ENCODE measurements around the gene PACS2. TPM values are rescaled to one million over a fixed set of nuclear protein-coding genes. Genes with fewer than 3 reads are reported as not detected.

The PACS2 gene
- polyA plus RNA-seq, 1 of the 3 experiments (the other 2 are of a cell fraction): 42.7 TPM

DNA sequence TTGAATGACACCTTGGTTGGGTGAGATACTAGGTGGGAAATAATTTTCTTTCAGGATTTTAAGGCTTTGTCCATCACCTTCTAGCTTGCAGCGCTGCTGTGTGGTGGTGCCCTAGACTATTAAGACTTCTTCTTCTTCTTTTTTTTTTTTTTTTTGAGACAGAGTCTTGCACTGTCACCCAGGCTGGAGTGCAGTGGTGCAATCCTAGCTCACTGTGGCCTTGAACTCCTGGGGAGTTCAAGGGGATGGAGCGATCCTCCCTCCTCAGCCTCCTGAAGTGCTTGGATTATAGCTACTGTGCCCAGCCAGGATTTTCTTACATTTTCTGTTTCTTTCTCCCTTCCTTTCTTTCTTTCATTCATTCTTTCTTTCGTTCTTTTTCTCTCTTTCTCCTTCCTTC, 94.8 kb downstream of the PACS2 start:
- no peak overlapping the region for H2AFZ ChIP-seq (ENCODE audit: low read depth)
- peaks cover 0 to 12% of the 10 kb centered on the region in 2 experiments; a peak in 1 of 4 replicates for H3K4me1 ChIP-seq (ENCODE audit: control insufficient read depth in 1 of 2, insufficient read depth in 2 of 2, low read depth in 1 of 2, low read length in 1 of 2)
- H3F3A ChIP-seq (replicated peaks; ENCODE audit: insufficient read depth): peaks cover 7% of the 10 kb centered on the region
- H3K9me3 ChIP-seq: no peaks in the 10 kb centered on the region
- H3K27ac ChIP-seq (ENCODE audit: low read depth in 2 of 2, low read length in 1 of 2): no peak overlapping the region
- no peaks in the 10 kb centered on the region for H3K9me2 ChIP-seq
- ChIA-PET POLR2A (no interaction called here), CTCF (interaction anchor here (0.8 kb wide), 1 partner anchor 39 kb away, joined by 3 read pairs; no protein-coding TSS in a partner anchor)
- H3K4me2 ChIP-seq: no peak overlapping the region
- H3K27me3 ChIP-seq (ENCODE audit: insufficient read depth): no peaks in the 10 kb centered on the region
- no peak overlapping the region for H3K9ac ChIP-seq
- DNase-seq: no peak
- H3K4me3 ChIP-seq (ENCODE audit: low read depth in 2 of 2, low read length in 1 of 2): no peak overlapping the region
- WGBS (ENCODE audit: low lambda C conversion rate): 89% methylated on average over 3 of the region's 3 CpGs
- no peaks in the 10 kb centered on the region for H3K79me2 ChIP-seq (ENCODE audit: insufficient read depth)
- no peaks in the 10 kb centered on the region for H4K20me1 ChIP-seq (ENCODE audit: insufficient read depth)
- H3K36me3 ChIP-seq (replicated peaks in 1 of 2; ENCODE audit: control insufficient read depth in 1 of 2, insufficient read depth in 2 of 2, low read length in 1 of 2): no peaks in the 10 kb centered on the region
- no peak for TF ChIP-seq NRF1 (IDR thresholded peaks at IDR 0.05; ENCODE audit: low read depth, low read length)

GRCh38 chr14:105410642-105411016, 96.1 kb downstream of the PACS2 start:
- no peak for DNase-seq
- H3K9me3 ChIP-seq: no peaks in the 10 kb centered on the region
- H3K79me2 ChIP-seq (ENCODE audit: insufficient read depth): no peaks in the 10 kb centered on the region
- H3K9me2 ChIP-seq: no peaks in the 10 kb centered on the region
- 71% methylated on average over 5 of the region's 5 CpGs for WGBS (ENCODE audit: low lambda C conversion rate)
- TF ChIP-seq, protein P1, sequence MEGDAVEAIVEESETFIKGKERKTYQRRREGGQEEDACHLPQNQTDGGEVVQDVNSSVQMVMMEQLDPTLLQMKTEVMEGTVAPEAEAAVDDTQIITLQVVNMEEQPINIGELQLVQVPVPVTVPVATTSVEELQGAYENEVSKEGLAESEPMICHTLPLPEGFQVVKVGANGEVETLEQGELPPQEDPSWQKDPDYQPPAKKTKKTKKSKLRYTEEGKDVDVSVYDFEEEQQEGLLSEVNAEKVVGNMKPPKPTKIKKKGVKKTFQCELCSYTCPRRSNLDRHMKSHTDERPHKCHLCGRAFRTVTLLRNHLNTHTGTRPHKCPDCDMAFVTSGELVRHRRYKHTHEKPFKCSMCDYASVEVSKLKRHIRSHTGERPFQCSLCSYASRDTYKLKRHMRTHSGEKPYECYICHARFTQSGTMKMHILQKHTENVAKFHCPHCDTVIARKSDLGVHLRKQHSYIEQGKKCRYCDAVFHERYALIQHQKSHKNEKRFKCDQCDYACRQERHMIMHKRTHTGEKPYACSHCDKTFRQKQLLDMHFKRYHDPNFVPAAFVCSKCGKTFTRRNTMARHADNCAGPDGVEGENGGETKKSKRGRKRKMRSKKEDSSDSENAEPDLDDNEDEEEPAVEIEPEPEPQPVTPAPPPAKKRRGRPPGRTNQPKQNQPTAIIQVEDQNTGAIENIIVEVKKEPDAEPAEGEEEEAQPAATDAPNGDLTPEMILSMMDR (IDR thresholded peaks at IDR 0.05): no peak
- no peak for TF ChIP-seq IRF3 (IDR thresholded peaks at IDR 0.05; ENCODE audit: low read depth, low read length)
- no peak for TF ChIP-seq NRF1 (IDR thresholded peaks at IDR 0.05; ENCODE audit: low read depth, low read length)
- ChIA-PET CTCF (interaction anchor here (1.0 to 4.1 kb wide), 4 partner anchors 12 to 79 kb away, joined by 3 to 18 read pairs (median 8); no protein-coding TSS in a partner anchor), POLR2A (interaction anchor here (2.0 kb wide), 1 partner anchor 12 kb away, joined by 8 read pairs; the partner anchor contains the start of gene TEX22)
- 0 out of 2 replicates have a peak overlapping the region, but pooled peaks have one; percentile 44 for H3K4me2 ChIP-seq
- no peaks in the 10 kb centered on the region for H3K36me3 ChIP-seq (replicated peaks in 1 of 2; ENCODE audit: control insufficient read depth in 1 of 2, insufficient read depth in 2 of 2, low read length in 1 of 2)
- no peak overlapping the region for H3K9ac ChIP-seq
- H3K27me3 ChIP-seq (ENCODE audit: insufficient read depth): no peaks in the 10 kb centered on the region
- H3K4me3 ChIP-seq (ENCODE audit: low read depth in 2 of 2, low read length in 1 of 2): no peak overlapping the region; a peak in 1 of 4 replicates
- no peak overlapping the region for H2AFZ ChIP-seq (ENCODE audit: low read depth)
- peaks cover 12% of the 10 kb centered on the region for H3F3A ChIP-seq (replicated peaks; ENCODE audit: insufficient read depth)
- H3K27ac ChIP-seq (ENCODE audit: low read depth in 2 of 2, low read length in 1 of 2): no peak overlapping the region
- H4K20me1 ChIP-seq (ENCODE audit: insufficient read depth): no peaks in the 10 kb centered on the region
- peaks cover 0 to 17% of the 10 kb centered on the region in 2 experiments; a peak in 1 of 4 replicates for H3K4me1 ChIP-seq (ENCODE audit: control insufficient read depth in 1 of 2, insufficient read depth in 2 of 2, low read depth in 1 of 2, low read length in 1 of 2)

GRCh38 chr14:105411017-105411941, 96.7 kb downstream of the PACS2 start:
- CTCF ChIA-PET: interaction anchor here (0.8 to 4.1 kb wide), 6 partner anchors 12 to 79 kb away, joined by 3 to 18 read pairs (median 3); no protein-coding TSS in a partner anchor
- TF ChIP-seq FOXJ3 (CRISPR knock-in tag; IDR thresholded peaks at IDR 0.05) (no peak), MEF2A (IDR thresholded peaks at IDR 0.05; ENCODE audit: borderline replicate concordance, low read depth) (no peak), POLR2AphosphoS5 (IDR thresholded peaks at IDR 0.05; ENCODE audit: low read depth, low read length) (no peak), NFIC (IDR thresholded peaks at IDR 0.05; ENCODE audit: borderline replicate concordance) (no peak), MAX (IDR thresholded peaks at IDR 0.05; ENCODE audit: low read depth) (no peak), TEAD4 (IDR thresholded peaks at IDR 0.05; ENCODE audit: borderline replicate concordance, insufficient read depth) (no peak), GATA2 (CRISPR knock-in tag; IDR thresholded peaks at IDR 0.05) (no peak), NRF1 (IDR thresholded peaks at IDR 0.05; ENCODE audit: low read depth, low read length) (no peak)
- TF ChIP-seq, protein P2, sequence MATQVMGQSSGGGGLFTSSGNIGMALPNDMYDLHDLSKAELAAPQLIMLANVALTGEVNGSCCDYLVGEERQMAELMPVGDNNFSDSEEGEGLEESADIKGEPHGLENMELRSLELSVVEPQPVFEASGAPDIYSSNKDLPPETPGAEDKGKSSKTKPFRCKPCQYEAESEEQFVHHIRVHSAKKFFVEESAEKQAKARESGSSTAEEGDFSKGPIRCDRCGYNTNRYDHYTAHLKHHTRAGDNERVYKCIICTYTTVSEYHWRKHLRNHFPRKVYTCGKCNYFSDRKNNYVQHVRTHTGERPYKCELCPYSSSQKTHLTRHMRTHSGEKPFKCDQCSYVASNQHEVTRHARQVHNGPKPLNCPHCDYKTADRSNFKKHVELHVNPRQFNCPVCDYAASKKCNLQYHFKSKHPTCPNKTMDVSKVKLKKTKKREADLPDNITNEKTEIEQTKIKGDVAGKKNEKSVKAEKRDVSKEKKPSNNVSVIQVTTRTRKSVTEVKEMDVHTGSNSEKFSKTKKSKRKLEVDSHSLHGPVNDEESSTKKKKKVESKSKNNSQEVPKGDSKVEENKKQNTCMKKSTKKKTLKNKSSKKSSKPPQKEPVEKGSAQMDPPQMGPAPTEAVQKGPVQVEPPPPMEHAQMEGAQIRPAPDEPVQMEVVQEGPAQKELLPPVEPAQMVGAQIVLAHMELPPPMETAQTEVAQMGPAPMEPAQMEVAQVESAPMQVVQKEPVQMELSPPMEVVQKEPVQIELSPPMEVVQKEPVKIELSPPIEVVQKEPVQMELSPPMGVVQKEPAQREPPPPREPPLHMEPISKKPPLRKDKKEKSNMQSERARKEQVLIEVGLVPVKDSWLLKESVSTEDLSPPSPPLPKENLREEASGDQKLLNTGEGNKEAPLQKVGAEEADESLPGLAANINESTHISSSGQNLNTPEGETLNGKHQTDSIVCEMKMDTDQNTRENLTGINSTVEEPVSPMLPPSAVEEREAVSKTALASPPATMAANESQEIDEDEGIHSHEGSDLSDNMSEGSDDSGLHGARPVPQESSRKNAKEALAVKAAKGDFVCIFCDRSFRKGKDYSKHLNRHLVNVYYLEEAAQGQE (IDR thresholded peaks at IDR 0.05; ENCODE audit: low read depth, low read length): no peak

More at GRCh38 chr14:105411017-105411941, 96.7 kb downstream of the PACS2 start:
- H3K79me2 ChIP-seq (ENCODE audit: insufficient read depth): no peaks in the 10 kb centered on the region
- H3K4me2 ChIP-seq: peak overlapping the region; percentile 44; the same call in 1 of the 2 replicates
- peak; percentile 95 for DNase-seq
- no peak overlapping the region for H2AFZ ChIP-seq (ENCODE audit: low read depth)
- H4K20me1 ChIP-seq (ENCODE audit: insufficient read depth): no peaks in the 10 kb centered on the region
- 79% methylated on average over 30 of the region's 86 CpGs for WGBS (ENCODE audit: low lambda C conversion rate)
- no peak overlapping the region for H3K27ac ChIP-seq (ENCODE audit: low read depth in 2 of 2, low read length in 1 of 2)
- peak overlapping the region in 1 of 2 experiments; percentile 23; a peak in 2 of 4 replicates for H3K4me3 ChIP-seq (ENCODE audit: low read depth in 2 of 2, low read length in 1 of 2)
- H3K9me2 ChIP-seq: no peaks in the 10 kb centered on the region
- H3F3A ChIP-seq (replicated peaks; ENCODE audit: insufficient read depth): peaks cover 13% of the 10 kb centered on the region
- H3K4me1 ChIP-seq (ENCODE audit: control insufficient read depth in 1 of 2, insufficient read depth in 2 of 2, low read depth in 1 of 2, low read length in 1 of 2): peaks cover 0 to 18% of the 10 kb centered on the region in 2 experiments; a peak in 1 of 4 replicates
- H3K27me3 ChIP-seq (ENCODE audit: insufficient read depth): no peaks in the 10 kb centered on the region
- H3K36me3 ChIP-seq (replicated peaks in 1 of 2; ENCODE audit: control insufficient read depth in 1 of 2, insufficient read depth in 2 of 2, low read length in 1 of 2): no peaks in the 10 kb centered on the region
- no peak overlapping the region for H3K9ac ChIP-seq
- no peaks in the 10 kb centered on the region for H3K9me3 ChIP-seq
- POLR2A ChIA-PET: interaction anchor here (1.1 to 2.0 kb wide), 2 partner anchors 8 to 12 kb away, joined by 3 to 8 read pairs; partner anchors contain the start of gene TEX22

Data from SK-N-SH (cell line).